NCI-H446 (cell line): ENCODE measurements around the gene FER.
A peak's percentile ranks its signal among the peaks of the same experiment; 100 is the strongest.

Experiments used
- DNase-seq, 2 experiments: peaks; one replicate each; lab custom pipeline; 2025; lab: John Stamatoyannopoulos, UW

Gene FER

GRCh38 chr5:109177782-109178181 is 430.1 kb downstream of the FER start:
- DNase-seq = no peak

- no peak for DNase-seq
Observed at GRCh38 chr5:109180668-109181067, 433.0 kb downstream of the FER start.

DNA sequence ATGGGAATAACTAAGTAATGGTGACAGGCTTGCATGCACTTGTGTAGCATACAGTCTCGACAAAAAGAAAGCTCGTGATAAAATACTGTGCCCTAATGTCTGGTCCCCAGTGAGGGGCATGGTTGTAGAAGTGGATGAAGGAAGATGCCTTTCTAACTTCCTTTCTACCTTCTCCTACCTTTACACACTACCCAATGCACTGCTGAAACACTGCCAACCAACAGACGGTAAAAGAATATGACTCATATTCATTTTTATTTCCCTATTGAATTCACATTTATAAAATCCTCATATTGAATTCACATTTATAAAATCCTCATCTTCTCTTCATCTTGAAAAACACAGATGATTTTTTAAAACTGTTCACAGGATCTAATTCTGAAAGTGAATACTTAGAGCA is 439.1 kb downstream of the FER start:
- no peak for DNase-seq

- DNase-seq = no peak
Observed at GRCh38 chr5:109191153-109191558, 443.5 kb downstream of the FER start.

DNA sequence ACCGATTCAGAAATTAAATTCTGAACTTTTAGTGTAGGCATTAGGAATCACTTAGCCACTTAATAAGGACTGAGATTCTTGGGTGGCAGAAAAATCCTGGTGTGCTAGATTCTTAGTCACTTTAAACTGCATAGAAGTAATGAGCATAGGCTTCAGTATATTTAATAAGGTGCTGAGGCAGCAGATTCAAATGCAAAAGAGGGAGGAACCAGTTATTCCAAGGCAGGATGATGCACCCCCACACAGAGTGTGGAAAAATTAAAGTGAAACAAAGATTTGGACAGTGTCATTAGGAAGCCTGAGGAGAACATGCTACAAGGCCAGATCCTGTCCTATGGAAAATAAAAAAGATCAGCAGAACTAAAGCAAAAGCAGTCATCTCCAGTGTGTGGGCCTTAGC is 444.3 kb downstream of the FER start:
- DNase-seq = no peak

- DNase-seq = no peak
Observed at GRCh38 chr5:109192555-109193281, 445.0 kb downstream of the FER start.

DNA sequence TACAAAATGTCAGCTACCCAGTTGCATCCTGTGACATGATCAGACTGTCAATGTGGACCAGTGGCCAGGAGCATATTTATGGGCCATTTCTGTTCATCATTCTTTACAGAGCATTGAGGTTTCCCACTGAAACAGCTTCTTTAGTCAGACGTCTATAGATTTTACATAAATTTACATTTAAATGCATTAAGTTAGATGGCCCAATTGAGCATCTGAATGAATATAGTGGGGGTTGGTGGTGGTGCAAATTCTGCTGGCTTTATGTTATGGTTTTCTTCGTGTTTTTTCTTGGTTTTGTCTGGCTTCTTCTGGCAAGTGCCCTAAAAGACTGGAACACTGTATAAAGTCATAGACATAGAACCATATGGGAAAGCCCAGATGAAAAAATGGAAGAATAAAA is 448.0 kb downstream of the FER start:
- no peak for DNase-seq

- no peak for DNase-seq
Observed at GRCh38 chr5:109196087-109196822, 448.6 kb downstream of the FER start.

DNA sequence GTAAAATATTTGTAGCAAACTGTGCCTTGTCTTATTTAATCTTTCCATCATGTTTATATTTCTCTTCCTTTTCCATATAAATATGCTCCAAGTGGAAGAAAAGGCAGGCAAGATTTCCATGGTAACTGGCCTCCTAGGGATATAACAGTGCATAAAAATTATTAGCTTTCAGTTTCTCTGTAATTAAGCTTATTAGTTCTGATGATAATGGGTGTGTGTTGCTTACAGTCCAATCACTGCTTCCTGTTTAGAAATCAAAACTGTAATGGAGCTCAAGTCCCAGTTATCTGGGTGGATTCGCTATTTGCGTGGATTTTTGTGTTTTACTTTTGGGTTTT is 449.1 kb downstream of the FER start:
- DNase-seq = no peak

GRCh38 chr5:109199289-109199688 is 451.6 kb downstream of the FER start:
- peak in 1 of 2 experiments; percentile 44 for DNase-seq

DNA sequence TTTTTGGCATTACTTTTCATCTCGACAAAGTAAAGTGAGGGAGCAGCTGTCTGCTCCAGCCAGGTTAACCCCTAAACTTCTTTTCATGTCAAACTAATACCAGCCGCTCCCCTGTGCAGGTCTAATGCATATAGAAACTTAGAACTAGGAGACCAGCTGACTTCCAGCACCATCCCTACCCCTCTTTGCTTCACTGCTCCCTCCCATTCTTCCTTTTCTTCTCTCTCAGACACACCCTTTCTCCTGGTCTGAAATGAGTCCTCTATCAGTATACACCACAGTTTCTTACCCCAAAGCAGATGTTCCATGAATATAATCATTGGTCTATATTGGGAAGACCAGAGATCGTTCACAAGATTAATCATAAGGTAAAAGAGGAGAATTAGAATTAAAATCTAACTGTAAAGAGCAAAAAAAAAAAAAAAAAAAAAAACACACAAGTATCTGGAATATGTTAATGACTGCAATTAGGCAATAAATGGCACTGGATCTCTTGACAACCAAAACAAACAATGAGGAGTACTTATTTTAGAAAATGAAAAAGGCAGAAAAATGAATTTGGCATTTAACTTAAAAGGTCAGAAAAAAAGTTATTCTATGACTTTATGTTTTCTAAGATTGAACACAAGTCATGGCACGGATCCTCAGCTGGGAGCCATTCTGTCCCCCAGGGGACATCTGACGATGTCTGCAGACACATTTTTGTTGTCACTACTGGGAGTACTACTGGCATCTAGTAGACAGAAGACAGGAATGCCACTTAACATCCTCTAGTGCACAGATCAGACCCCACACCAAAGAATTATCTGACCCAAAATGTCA is 452.3 kb downstream of the FER start:
- no peak for DNase-seq

DNA sequence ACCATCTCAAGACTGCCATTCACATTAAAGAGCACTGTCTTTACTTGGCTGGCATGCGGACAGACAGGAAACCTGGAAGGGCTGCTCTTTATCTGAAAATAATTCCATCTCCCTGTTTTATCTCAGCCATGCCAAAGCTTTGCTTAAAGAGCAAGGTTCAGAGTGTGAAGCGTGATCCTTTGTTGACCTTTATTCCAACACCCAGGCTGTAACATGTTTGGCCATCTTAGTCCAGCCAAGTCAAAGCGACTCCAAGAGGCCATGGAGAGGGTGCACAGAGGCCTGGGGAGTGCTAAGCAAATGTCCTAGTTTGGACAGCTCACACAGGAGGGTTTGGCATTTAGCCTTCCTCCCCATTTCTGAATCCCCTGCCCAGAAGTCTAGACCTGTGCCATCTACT is 467.3 kb downstream of the FER start:
- DNase-seq = no peak

DNA sequence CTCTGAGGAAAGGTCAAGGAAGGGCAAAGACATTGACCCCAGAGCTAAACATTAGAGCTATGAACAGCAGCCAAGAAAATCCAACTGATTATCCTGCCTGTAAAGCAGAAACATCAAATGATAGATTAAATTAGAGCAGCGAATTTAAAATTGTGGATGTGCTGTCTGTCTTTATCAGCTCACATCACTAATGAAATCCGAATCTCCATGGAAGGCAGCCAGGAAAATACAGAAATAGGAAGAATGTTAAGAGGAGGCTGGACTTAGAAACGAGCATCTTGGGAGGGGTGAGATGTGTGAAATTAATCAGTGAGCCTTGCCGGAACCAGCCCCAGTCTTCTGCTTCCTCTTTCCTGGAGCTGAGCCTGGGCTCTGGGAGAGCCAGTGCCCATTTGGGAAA is 471.1 kb downstream of the FER start:
- DNase-seq = no peak

DNA sequence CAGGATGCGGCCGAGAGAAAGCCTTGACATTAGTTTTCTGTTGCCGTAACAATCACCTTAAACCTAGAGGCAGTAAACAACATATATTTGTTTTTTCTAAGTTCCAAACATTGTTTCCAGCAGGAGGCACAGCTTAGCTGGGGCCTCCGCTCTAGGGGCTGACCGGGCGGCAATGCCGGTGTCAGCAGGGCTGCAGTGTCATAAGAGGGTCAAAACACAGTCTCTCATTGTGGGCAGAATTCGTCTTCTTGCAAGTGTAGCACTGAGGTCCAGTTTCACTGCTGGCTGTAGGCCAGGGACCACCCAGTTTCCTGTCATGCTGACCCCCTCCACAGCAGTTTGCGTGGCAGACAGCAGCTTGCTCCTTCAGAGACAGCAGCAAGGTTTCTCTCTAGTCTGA is 475.8 kb downstream of the FER start:
- DNase-seq = no peak

DNA sequence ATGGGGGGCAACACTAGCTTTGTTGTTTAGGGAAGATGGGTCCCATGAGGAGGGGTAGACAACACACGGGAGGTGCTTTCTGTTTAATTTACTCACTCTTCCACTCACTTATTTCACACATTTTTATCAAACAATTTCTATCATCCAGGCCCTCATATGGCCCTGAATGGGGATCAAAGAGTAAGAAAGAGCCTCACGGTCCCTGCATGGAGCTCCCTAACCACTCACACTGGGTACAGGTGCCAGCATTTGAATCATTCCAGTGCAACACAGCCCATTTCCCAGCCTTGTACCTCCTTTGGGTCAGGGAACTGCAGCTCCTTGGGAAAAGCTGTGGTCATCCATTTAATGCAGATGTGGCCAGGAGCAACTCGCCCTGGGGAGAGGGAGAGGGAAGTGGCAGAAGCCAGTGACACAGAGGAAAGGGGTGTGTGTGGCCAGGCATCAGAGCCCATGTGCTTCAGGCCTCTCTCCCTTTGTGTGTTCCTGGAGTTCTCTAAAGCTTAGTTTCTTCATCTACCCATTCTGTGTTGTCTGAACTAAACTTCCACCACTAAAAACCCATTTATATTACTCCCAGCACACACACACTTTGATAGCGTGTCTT is 476.7 kb downstream of the FER start:
- no peak for DNase-seq

GRCh38 chr5:109225716-109226625 is 478.3 kb downstream of the FER start:
- no peak for DNase-seq

DNA sequence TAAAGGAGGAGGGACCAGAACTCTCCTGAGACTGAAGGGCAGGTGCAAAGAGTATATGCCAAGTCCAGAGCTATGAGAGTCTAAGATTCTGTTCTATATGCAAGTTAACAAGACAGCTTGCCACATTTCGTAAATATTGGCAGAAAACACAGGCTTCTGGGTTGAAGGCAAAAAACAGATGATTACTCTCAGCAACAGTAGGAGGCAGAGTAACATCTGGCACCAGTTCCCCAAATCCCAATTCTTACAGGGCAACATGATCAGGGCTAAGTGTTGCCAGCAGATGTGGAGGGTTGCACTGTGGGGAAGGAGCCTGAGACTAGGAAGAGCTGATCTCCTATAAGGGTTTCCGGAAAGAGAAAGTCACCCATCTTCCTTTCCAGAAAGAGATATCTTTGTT is 482.7 kb downstream of the FER start:
- peak in 1 of 2 experiments; percentile 70 for DNase-seq

- no peak for DNase-seq
Observed at GRCh38 chr5:109231331-109231730, 483.6 kb downstream of the FER start.

GRCh38 chr5:109234381-109234780 is 486.7 kb downstream of the FER start:
- no peak for DNase-seq

DNA sequence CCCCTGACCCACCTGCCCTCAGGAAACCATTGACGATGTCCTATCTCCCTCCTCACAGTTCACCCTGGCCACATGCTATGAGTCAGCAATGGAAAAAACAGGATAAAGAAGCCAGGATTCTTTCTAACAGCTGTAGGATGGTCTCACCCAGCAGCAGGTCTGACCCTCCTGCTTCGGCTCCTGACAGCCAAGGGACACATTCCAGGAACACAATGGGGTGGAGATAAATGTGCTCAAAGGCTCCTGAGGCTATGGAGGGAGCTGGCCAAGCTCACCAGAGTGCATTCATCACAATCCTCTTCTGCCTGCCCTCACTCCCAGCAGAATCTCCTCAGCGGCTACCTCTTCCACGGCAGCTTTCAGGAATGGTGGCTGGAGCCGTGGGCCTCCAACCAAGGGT is 491.8 kb downstream of the FER start:
- DNase-seq = no peak

DNA sequence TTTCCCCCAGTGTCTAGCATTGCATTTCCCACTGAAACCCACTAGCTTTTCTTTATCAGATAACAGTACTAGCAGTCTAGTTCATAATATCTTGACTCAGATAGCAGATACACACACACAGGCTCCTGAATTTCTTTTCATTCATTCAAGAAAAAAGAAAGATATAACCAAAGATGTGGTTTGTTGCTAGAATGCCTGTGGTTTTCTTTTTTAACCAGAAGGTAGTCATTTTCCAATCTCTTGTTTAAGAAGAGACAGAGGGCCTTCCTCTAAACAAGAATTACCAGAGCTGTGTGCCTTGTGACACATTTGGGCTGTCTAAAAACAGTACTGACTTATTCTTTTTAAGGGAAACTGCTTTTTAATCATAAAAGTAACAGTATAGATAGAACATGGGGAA is 494.8 kb downstream of the FER start:
- DNase-seq = no peak
